ENCODE data around the gene NKAIN4. TPM values are rescaled to one million over a fixed set of nuclear protein-coding genes. Genes with fewer than 3 reads are reported as not detected.
A peak's percentile ranks its signal among the peaks of the same experiment; 100 is the strongest.

Gene NKAIN4
- total and polyA plus RNA-seq, 4 donors: 0.05 TPM; not detected in 3

- H3K27me3 ChIP-seq (ENCODE audit: control insufficient read depth in 4 of 4, insufficient read depth in 4 of 4, low read length in 3 of 4): no peaks in the 10 kb centered on the region
- WGBS: under 1% methylated on average over 37 of the region's 37 CpGs
- H3K36me3 ChIP-seq (ENCODE audit: control insufficient read depth in 4 of 4, insufficient read depth in 3 of 4, low read depth in 1 of 4, low read length in 3 of 4): peaks cover 4 to 22% (median 7%) of the 10 kb centered on the region in 4 donors
- peak overlapping the region in 1 of 2 donors; percentile 42 for H3K27ac ChIP-seq (ENCODE audit: low read depth in 1 of 2, low read length in 2 of 2)
- H3K9ac ChIP-seq (ENCODE audit: low read depth in 1 of 2, low read length in 2 of 2): peak overlapping the region; percentile 82 to 85
- H3K9me3 ChIP-seq (ENCODE audit: control insufficient read depth in 4 of 4, low read length in 3 of 4): no peaks in the 10 kb centered on the region
- no peak for DNase-seq (ENCODE audit: low spot score)
- H3K4me1 ChIP-seq (ENCODE audit: control insufficient read depth in 4 of 4, insufficient read depth in 4 of 4, low read length in 3 of 4): peaks cover 2 to 25% (median 18%) of the 10 kb centered on the region in 4 donors
- TF ChIP-seq ATF3 (IDR thresholded peaks at IDR 0.05): no peak
- TF ChIP-seq NR2F2 (IDR thresholded peaks at IDR 0.05): no peak
- TF ChIP-seq EGR1 (IDR thresholded peaks at IDR 0.05; ENCODE audit: low read depth in 2 of 2): no peak
- no peak for TF ChIP-seq ZBTB33 (IDR thresholded peaks at IDR 0.05)
- TF ChIP-seq REST (IDR thresholded peaks at IDR 0.05): no peak
- TF ChIP-seq JUND (IDR thresholded peaks at IDR 0.05): no peak
- no peak for TF ChIP-seq RXRA (IDR thresholded peaks at IDR 0.05)
- TF ChIP-seq FOXA2 (IDR thresholded peaks at IDR 0.05): no peak
- TF ChIP-seq YY1 (IDR thresholded peaks at IDR 0.05): no peak
- no peak for TF ChIP-seq MAX (IDR thresholded peaks at IDR 0.05)
- TF ChIP-seq HNF4G (IDR thresholded peaks at IDR 0.05): no peak
- TF ChIP-seq HNF4A (conservative IDR thresholded peaks at IDR 0.05): no peak
- TF ChIP-seq TAF1 (conservative IDR thresholded peaks at IDR 0.05): no peak
- TF ChIP-seq, protein P1, sequence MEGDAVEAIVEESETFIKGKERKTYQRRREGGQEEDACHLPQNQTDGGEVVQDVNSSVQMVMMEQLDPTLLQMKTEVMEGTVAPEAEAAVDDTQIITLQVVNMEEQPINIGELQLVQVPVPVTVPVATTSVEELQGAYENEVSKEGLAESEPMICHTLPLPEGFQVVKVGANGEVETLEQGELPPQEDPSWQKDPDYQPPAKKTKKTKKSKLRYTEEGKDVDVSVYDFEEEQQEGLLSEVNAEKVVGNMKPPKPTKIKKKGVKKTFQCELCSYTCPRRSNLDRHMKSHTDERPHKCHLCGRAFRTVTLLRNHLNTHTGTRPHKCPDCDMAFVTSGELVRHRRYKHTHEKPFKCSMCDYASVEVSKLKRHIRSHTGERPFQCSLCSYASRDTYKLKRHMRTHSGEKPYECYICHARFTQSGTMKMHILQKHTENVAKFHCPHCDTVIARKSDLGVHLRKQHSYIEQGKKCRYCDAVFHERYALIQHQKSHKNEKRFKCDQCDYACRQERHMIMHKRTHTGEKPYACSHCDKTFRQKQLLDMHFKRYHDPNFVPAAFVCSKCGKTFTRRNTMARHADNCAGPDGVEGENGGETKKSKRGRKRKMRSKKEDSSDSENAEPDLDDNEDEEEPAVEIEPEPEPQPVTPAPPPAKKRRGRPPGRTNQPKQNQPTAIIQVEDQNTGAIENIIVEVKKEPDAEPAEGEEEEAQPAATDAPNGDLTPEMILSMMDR (IDR thresholded peaks at IDR 0.05; ENCODE audit: low read depth, low read length, missing input control): no peak
- H3K4me3 ChIP-seq (ENCODE audit: low read depth in 1 of 3, low read length in 3 of 3): peak overlapping the region; percentile 84 to 96 (median 91)
These were observed 18.9 kb upstream of the NKAIN4 start for GRCh38 chr20:63273059-63273579.
